ENCODE results near the gene TPD52L2. TPM values are rescaled to one million over a fixed set of nuclear protein-coding genes. Genes with fewer than 3 reads are reported as not detected.
"Not testable (repeated sequence)": the region's sequence is repeated elsewhere in the genome, so short reads cannot be mapped to it uniquely, and the experiment has no call there.

The TPD52L2 gene
- total RNA-seq, 1 donor from 2014 or later: 85.5 TPM

DNA sequence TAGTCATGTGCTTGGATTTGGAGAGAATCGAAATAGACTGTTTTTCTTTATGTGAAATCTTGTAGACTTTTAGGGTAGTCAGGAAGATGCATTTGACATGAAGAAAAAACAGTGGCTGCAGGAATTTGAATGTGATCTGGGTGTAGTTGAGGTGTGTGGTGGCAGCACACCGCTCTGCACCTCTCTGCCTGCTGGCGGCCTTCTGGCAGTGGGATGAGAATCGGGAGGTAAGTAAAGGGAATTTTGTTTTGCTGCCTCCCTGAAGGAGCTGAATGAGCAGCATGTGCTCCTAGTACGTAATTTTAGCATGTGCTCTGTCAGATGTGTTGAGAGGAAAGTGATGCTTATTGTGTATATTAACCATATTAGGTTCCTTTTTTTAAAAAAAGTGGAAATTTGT, 3.2 kb downstream of the TPD52L2 start:
- H3K36me3 Mint-ChIP-seq (ENCODE audit: low read depth, unreplicated experiment): peaks cover 12% of the 10 kb centered on the region
- H3K27me3 Mint-ChIP-seq (ENCODE audit: unreplicated experiment): peaks cover 11% of the 10 kb centered on the region
- DNase-seq (ENCODE audit: low spot score): no peak
- H3K27ac Mint-ChIP-seq (ENCODE audit: unreplicated experiment): no peak overlapping the region
- H3K9me3 Mint-ChIP-seq (ENCODE audit: unreplicated experiment): no peaks in the 10 kb centered on the region
- peaks cover 16% of the 10 kb centered on the region for H3K4me1 Mint-ChIP-seq (ENCODE audit: unreplicated experiment)
- TF ChIP-seq, protein P1, sequence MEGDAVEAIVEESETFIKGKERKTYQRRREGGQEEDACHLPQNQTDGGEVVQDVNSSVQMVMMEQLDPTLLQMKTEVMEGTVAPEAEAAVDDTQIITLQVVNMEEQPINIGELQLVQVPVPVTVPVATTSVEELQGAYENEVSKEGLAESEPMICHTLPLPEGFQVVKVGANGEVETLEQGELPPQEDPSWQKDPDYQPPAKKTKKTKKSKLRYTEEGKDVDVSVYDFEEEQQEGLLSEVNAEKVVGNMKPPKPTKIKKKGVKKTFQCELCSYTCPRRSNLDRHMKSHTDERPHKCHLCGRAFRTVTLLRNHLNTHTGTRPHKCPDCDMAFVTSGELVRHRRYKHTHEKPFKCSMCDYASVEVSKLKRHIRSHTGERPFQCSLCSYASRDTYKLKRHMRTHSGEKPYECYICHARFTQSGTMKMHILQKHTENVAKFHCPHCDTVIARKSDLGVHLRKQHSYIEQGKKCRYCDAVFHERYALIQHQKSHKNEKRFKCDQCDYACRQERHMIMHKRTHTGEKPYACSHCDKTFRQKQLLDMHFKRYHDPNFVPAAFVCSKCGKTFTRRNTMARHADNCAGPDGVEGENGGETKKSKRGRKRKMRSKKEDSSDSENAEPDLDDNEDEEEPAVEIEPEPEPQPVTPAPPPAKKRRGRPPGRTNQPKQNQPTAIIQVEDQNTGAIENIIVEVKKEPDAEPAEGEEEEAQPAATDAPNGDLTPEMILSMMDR (IDR thresholded peaks at IDR 0.05; ENCODE audit: unreplicated experiment): no peak
- no peak overlapping the region for H3K4me3 Mint-ChIP-seq (ENCODE audit: unreplicated experiment)

- Mint-ChIP-seq H3K36me3 (ENCODE audit: low read depth, unreplicated experiment) (peaks cover 22% of the 10 kb centered on the region), H3K9me3 (ENCODE audit: unreplicated experiment) (no peaks in the 10 kb centered on the region), H3K27ac (ENCODE audit: unreplicated experiment) (no peak overlapping the region), H3K4me1 (ENCODE audit: unreplicated experiment) (peaks cover 3% of the 10 kb centered on the region), H3K4me3 (ENCODE audit: unreplicated experiment) (peak overlapping the region; percentile 77), H3K27me3 (ENCODE audit: unreplicated experiment) (peaks cover 5% of the 10 kb centered on the region)
- TF ChIP-seq, protein P1 (IDR thresholded peaks at IDR 0.05; ENCODE audit: unreplicated experiment): no peak
- no peak for DNase-seq (ENCODE audit: low spot score)
These were observed 8.5 kb downstream of the TPD52L2 start for GRCh38 chr20:63873477-63873971.

DNA sequence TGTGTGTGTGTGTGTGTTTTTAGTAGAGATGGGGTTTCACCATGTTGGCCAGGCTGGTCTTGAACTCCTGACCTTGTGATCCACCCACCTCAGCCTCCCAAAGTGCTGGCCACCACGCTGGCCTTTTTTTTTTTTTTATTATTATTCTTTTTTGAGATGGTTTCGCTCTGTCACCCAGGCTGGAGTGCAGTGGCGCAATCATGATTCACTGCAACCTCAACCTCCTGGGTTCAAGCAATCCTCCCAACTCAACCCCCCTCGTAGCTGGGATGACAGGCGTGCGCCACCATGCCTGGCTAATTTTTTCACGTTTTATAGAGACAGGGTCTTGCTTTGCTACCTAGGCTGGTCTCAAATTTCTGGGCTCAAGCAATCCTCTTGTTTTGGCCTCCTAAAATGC, 9.2 kb downstream of the TPD52L2 start:
- H3K27me3 Mint-ChIP-seq (ENCODE audit: unreplicated experiment); H3K9me3 Mint-ChIP-seq (ENCODE audit: unreplicated experiment); H3K4me1 Mint-ChIP-seq (ENCODE audit: unreplicated experiment); DNase-seq (ENCODE audit: low spot score); H3K27ac Mint-ChIP-seq (ENCODE audit: unreplicated experiment): not testable (repeated sequence)
- Mint-ChIP-seq H3K36me3 (ENCODE audit: low read depth, unreplicated experiment) (peaks cover 19% of the 10 kb centered on the region), H3K4me3 (ENCODE audit: unreplicated experiment) (peak overlapping the region; percentile 28)

- H3K9me3 Mint-ChIP-seq (ENCODE audit: unreplicated experiment): no peaks in the 10 kb centered on the region
- H3K27me3 Mint-ChIP-seq (ENCODE audit: unreplicated experiment): peaks cover 3% of the 10 kb centered on the region
- H3K4me1 Mint-ChIP-seq (ENCODE audit: unreplicated experiment): peaks cover 3% of the 10 kb centered on the region
- H3K27ac Mint-ChIP-seq (ENCODE audit: unreplicated experiment): no peak overlapping the region
- TF ChIP-seq, protein P1 (IDR thresholded peaks at IDR 0.05; ENCODE audit: unreplicated experiment): no peak
- peaks cover 19% of the 10 kb centered on the region for H3K36me3 Mint-ChIP-seq (ENCODE audit: low read depth, unreplicated experiment)
- H3K4me3 Mint-ChIP-seq (ENCODE audit: unreplicated experiment): peak overlapping the region; percentile 21
- DNase-seq (ENCODE audit: low spot score): no peak
These were observed 11.5 kb downstream of the TPD52L2 start for GRCh38 chr20:63876489-63877036.

DNA sequence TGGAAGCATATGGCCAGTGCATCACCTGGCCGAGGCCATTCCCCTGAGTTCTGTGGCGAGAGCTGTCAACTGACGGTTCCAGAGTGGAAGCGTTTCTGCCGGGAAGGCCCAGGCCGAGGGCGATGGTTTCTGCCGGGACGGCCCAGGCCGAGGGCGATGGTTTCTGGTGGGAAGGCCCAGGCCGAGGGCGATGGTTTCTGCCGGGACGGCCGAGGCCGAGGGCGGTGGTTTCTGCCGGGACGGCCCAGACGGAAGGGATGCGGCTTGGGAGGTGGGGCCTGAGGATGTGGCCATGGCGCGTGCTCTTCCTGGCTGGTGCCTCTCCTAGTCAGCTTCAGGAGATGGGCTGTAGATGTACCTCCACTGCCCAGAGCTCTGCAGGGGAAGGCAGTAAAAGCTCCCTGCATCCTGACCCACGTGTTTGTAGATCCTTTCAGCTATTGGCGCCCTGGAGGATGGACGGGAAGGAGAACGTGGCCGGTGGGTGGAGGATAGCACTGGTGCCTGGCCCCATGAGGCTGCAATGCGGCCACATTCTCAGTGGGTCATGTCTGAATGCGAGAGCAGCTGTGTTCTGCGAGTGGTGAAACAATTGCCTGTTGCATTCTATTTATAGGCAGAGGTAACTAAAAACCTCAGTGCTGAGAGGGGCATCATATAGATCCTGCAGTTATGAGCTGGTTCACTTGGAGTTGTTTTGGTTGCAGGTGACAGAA, 12.8 kb downstream of the TPD52L2 start:
- DNase-seq (ENCODE audit: low spot score): no peak
- H3K27me3 Mint-ChIP-seq (ENCODE audit: unreplicated experiment): peaks cover 3% of the 10 kb centered on the region
- H3K4me3 Mint-ChIP-seq (ENCODE audit: unreplicated experiment): no peak overlapping the region
- TF ChIP-seq, protein P1 (IDR thresholded peaks at IDR 0.05; ENCODE audit: unreplicated experiment): no peak
- H3K9me3 Mint-ChIP-seq (ENCODE audit: unreplicated experiment): no peaks in the 10 kb centered on the region
- H3K4me1 Mint-ChIP-seq (ENCODE audit: unreplicated experiment): peaks cover 3% of the 10 kb centered on the region
- no peak overlapping the region for H3K27ac Mint-ChIP-seq (ENCODE audit: unreplicated experiment)
- H3K36me3 Mint-ChIP-seq (ENCODE audit: low read depth, unreplicated experiment): peaks cover 19% of the 10 kb centered on the region
